Naive thymus-derived CD8-positive, alpha-beta T cell (primary cell): ENCODE data around the gene OR52N2. TPM values are rescaled to one million over a fixed set of nuclear protein-coding genes. Genes with fewer than 3 reads are reported as not detected.
A peak's percentile ranks its signal among the peaks of the same experiment; 100 is the strongest.

Experiments
- ATAC-seq, 2 donors: fragments of 150-1000 bp; cut with Tn5 transposase in 1 of 2; sonication (Bioruptor Pico), chemical (Tn5 transposase) in 1 of 2; 1 replicate in 1 of 2; 2 replicates in 1 of 2; pipeline ENCODE4 v1.10.0; 2021; ENCODE audit warnings: mild to moderate bottlenecking in 2 of 2, moderate library complexity in 2 of 2
- POLR2A ChIA-PET: fragments of 350-600 bp; sonication (Branson Sonifier 250); formaldehyde crosslinking; loops from one replicate; lab custom pipeline; 2021; ENCODE audit warnings: antibody characterized with exemption; lab: Charles Lee
- DNase-seq, 10 donors: peaks; one replicate each; pipeline versions ENCODE4 v3.0.0 to v3.0.0-alpha.2; 2020 to 2022
- H3K27ac Mint-ChIP-seq, 10 donors: one replicate each; pipeline ENCODE4 v1.8.0; 2020 to 2022; ENCODE audit warnings: mild to moderate bottlenecking in 10 of 10, mixed read lengths in 10 of 10, moderate library complexity in 4 of 10, inconsistent platforms in 1 of 10
- H3K27me3 Mint-ChIP-seq, 5 donors: one replicate each; pipeline ENCODE4 v1.8.0; 2021 to 2022; ENCODE audit warnings: mixed read lengths in 5 of 5
- H3K36me3 Mint-ChIP-seq, 3 donors: one replicate each; pipeline ENCODE4 v1.8.0; 2020 to 2022; ENCODE audit warnings: mixed read lengths in 3 of 3, mild to moderate bottlenecking in 2 of 3, inconsistent platforms in 1 of 3
- H3K4me1 Mint-ChIP-seq, 4 donors: one replicate each; pipeline ENCODE4 v1.8.0; 2021 to 2022; ENCODE audit warnings: mixed read lengths in 4 of 4
- H3K4me3 Mint-ChIP-seq, 10 donors: one replicate each; pipeline ENCODE4 v1.8.0; 2020 to 2022; ENCODE audit warnings: mild to moderate bottlenecking in 10 of 10, mixed read lengths in 10 of 10, moderate library complexity in 6 of 10, inconsistent platforms in 1 of 10
- H3K9me3 Mint-ChIP-seq, 9 donors: one replicate each; pipeline ENCODE4 v1.8.0; 2020 to 2022; ENCODE audit warnings: mixed read lengths in 9 of 9, mild to moderate bottlenecking in 3 of 9, inconsistent platforms in 1 of 9, moderate library complexity in 1 of 9
- polyA plus RNA-seq, 3 donors: library from polyadenylated mRNA; unstranded; fragments of 300-500 nt; fragmentation: Illumina TruSeq; gene quantifications; one replicate each; pipeline ENCODE4 v1.2.3, GENCODE V29; 2021
- total RNA-seq, 8 experiments: library from RNA in 2 of 8; stranded (reverse) in 2 of 8; gene quantifications; one replicate each; pipeline ENCODE4 v1.2.3 and lab custom pipeline; 2021 to 2026

OR52N2 gene
- total RNA-seq (not detected), polyA plus RNA-seq (not detected), total RNA-seq (lab: John Stamatoyannopoulos, UW) (0 to 0.09 (median 0) reads per million in 6 experiments)

- POLR2A ChIA-PET, result interaction anchor here (0.6 kb wide), 1 partner anchor 611 kb away, joined by 3 read pairs; no protein-coding TSS in a partner anchor
- Mint-ChIP-seq H3K4me3 (peak within 1 kb of the TSS; percentile 83 to 93 (median 91)), H3K27ac (peak within 1 kb of the TSS in 8 of 10 donors; percentile 14 to 83 (median 53)), H3K9me3 (peaks cover 0 to 10% (median 7%) of the 10 kb centered on the region in 9 donors), H3K4me1 (peaks cover 7 to 14% (median 11%) of the 10 kb centered on the region in 4 donors), H3K27me3 (peaks cover 6 to 23% (median 15%) of the 10 kb centered on the region in 5 donors), H3K36me3 (peaks cover 0 to under 1% (median 0%) of the 10 kb centered on the region in 3 donors)
- ATAC-seq (peak; percentile 80 to 95), DNase-seq (peak; percentile 48 to 84 (median 72))
Observed at GRCh38 chr11:5808500-5809121, at the start of gene OR52N2. TSS of gene OR52N2 (plus strand) at chr11:5808924. CDS start at chr11:5820336, 11,412 bp downstream.

GRCh38 chr11:5767056-5767455, 41.7 kb upstream of the OR52N2 start:
- H3K36me3 Mint-ChIP-seq, result no peaks in the 10 kb centered on the region
- no peaks in the 10 kb centered on the region for H3K4me1 Mint-ChIP-seq
- no peak for DNase-seq
- no peak overlapping the region for H3K4me3 Mint-ChIP-seq
- H3K27ac Mint-ChIP-seq, result no peak overlapping the region
- H3K27me3 Mint-ChIP-seq, result no peaks in the 10 kb centered on the region
- no peak for ATAC-seq
- H3K9me3 Mint-ChIP-seq, result no peaks in the 10 kb centered on the region
- POLR2A ChIA-PET, result no interaction called here

- H3K27me3 Mint-ChIP-seq, result peaks cover under 1 to 12% (median 1%) of the 10 kb centered on the region in 5 donors
- POLR2A ChIA-PET, result no interaction called here
- no peak for DNase-seq
- H3K27ac Mint-ChIP-seq, result no peak within 1 kb of the TSS
- H3K9me3 Mint-ChIP-seq, result peaks cover 0 to 13% (median 0%) of the 10 kb centered on the region in 9 donors
- peaks cover 0 to under 1% (median 0%) of the 10 kb centered on the region in 3 donors for H3K36me3 Mint-ChIP-seq
- peaks cover 0 to 2% (median 0%) of the 10 kb centered on the region in 4 donors for H3K4me1 Mint-ChIP-seq
- H3K4me3 Mint-ChIP-seq, result no peak within 1 kb of the TSS
- no peak for ATAC-seq
Observed at GRCh38 chr11:5783255-5783654, 25.5 kb upstream of the OR52N2 start, which contains the start of gene OR52N5. TSS of gene OR52N5 (minus strand) at chr11:5783355. CDS start at chr11:5778634, 4,721 bp downstream.

- ATAC-seq (no peak), DNase-seq (no peak)
- no peak within 1 kb of the TSS for H3K27ac Mint-ChIP-seq
- POLR2A ChIA-PET, result no interaction called here
- peaks cover 8 to 17% (median 9%) of the 10 kb centered on the region in 5 donors for H3K27me3 Mint-ChIP-seq
- H3K9me3 Mint-ChIP-seq, result no peaks in the 10 kb centered on the region
- H3K4me1 Mint-ChIP-seq, result no peaks in the 10 kb centered on the region
- no peak within 1 kb of the TSS for H3K4me3 Mint-ChIP-seq
- H3K36me3 Mint-ChIP-seq, result no peaks in the 10 kb centered on the region
Observed at GRCh38 chr11:5791165-5791564, 17.6 kb upstream of the OR52N2 start, which contains the start of gene OR52N1. TSS of gene OR52N1 (minus strand) at chr11:5791265. CDS start at chr11:5788816, 2,449 bp downstream.

GRCh38 chr11:5796541-5796940, 12.2 kb upstream of the OR52N2 start:
- POLR2A ChIA-PET, result no interaction called here

GRCh38 chr11:5803982-5804381, 4.7 kb upstream of the OR52N2 start:
- Mint-ChIP-seq H3K36me3 (peaks cover 0 to 8% (median 0%) of the 10 kb centered on the region in 3 donors), H3K4me3 (no peak overlapping the region), H3K27ac (no peak overlapping the region), H3K4me1 (peaks cover 3 to 7% (median 5%) of the 10 kb centered on the region in 4 donors), H3K27me3 (peaks cover 3 to 28% (median 19%) of the 10 kb centered on the region in 5 donors), H3K9me3 (peaks cover 0 to 20% (median 13%) of the 10 kb centered on the region in 9 donors)
- POLR2A ChIA-PET, result no interaction called here
- ATAC-seq (no peak), DNase-seq (no peak)

More at GRCh38 chr11:5796541-5796940, 12.2 kb upstream of the OR52N2 start:
- ATAC-seq (no peak), DNase-seq (no peak)
- Mint-ChIP-seq H3K27me3 (peaks cover 22 to 43% (median 26%) of the 10 kb centered on the region in 5 donors), H3K36me3 (no peaks in the 10 kb centered on the region), H3K9me3 (no peaks in the 10 kb centered on the region), H3K4me3 (no peak overlapping the region), H3K4me1 (no peaks in the 10 kb centered on the region), H3K27ac (no peak overlapping the region)

- Mint-ChIP-seq H3K27me3 (peaks cover 6 to 28% (median 15%) of the 10 kb centered on the region in 5 donors), H3K36me3 (peaks cover 0 to 8% (median 0%) of the 10 kb centered on the region in 3 donors), H3K9me3 (peaks cover 0 to 20% (median 13%) of the 10 kb centered on the region in 9 donors), H3K4me1 (peaks cover 7 to 14% (median 11%) of the 10 kb centered on the region in 4 donors), H3K4me3 (peak overlapping the region in 1 of 10 donors; percentile 27), H3K27ac (no peak overlapping the region)
- POLR2A ChIA-PET, result no interaction called here
- DNase-seq (no peak), ATAC-seq (no peak)
Observed at GRCh38 chr11:5807580-5807979, 1.1 kb upstream of the OR52N2 start.

- H3K27me3 Mint-ChIP-seq, result peaks cover 6 to 22% (median 15%) of the 10 kb centered on the region in 5 donors
- H3K27ac Mint-ChIP-seq, result peak overlapping the region in 7 of 10 donors; percentile 14 to 59 (median 52)
- H3K36me3 Mint-ChIP-seq, result no peaks in the 10 kb centered on the region
- POLR2A ChIA-PET, result interaction anchor here (0.6 kb wide), 1 partner anchor 612 kb away, joined by 3 read pairs; no protein-coding TSS in a partner anchor
- DNase-seq, result peak in 2 of 10 donors; percentile 17 to 18
- peak overlapping the region; percentile 83 to 93 (median 91) for H3K4me3 Mint-ChIP-seq
- H3K9me3 Mint-ChIP-seq, result peaks cover 0 to 5% (median 4%) of the 10 kb centered on the region in 9 donors
- ATAC-seq, result peak; percentile 27 to 45
- H3K4me1 Mint-ChIP-seq, result peaks cover 7 to 14% (median 11%) of the 10 kb centered on the region in 4 donors
Observed at GRCh38 chr11:5809122-5809519, 397 bp downstream of the OR52N2 start.

- POLR2A ChIA-PET, result interaction anchor here (0.6 kb wide), 1 partner anchor 117 kb away, joined by 5 read pairs; no protein-coding TSS in a partner anchor
- Mint-ChIP-seq H3K9me3 (no peaks in the 10 kb centered on the region), H3K27me3 (peaks cover 6 to 18% (median 13%) of the 10 kb centered on the region in 5 donors), H3K4me1 (peaks cover 7 to 14% (median 11%) of the 10 kb centered on the region in 4 donors), H3K4me3 (peak overlapping the region in 3 of 10 donors; percentile 10 to 91 (median 12)), H3K36me3 (no peaks in the 10 kb centered on the region), H3K27ac (no peak overlapping the region)
- ATAC-seq (no peak), DNase-seq (no peak)
Observed at GRCh38 chr11:5809905-5810795, 1.4 kb downstream of the OR52N2 start.

- peaks cover 0 to 5% (median under 1%) of the 10 kb centered on the region in 5 donors for H3K27me3 Mint-ChIP-seq
- no peak for DNase-seq
Observed at GRCh38 chr11:5815534-5815933, 6.8 kb downstream of the OR52N2 start.

GRCh38 chr11:5818245-5818886, 9.6 kb downstream of the OR52N2 start:
- POLR2A ChIA-PET, result no interaction called here
- no peak for DNase-seq
- peak overlapping the region in 8 of 10 donors; percentile 53 to 86 (median 70) for H3K27ac Mint-ChIP-seq
- H3K27me3 Mint-ChIP-seq, result peaks cover 0 to 6% (median 0%) of the 10 kb centered on the region in 5 donors
- H3K36me3 Mint-ChIP-seq, result no peaks in the 10 kb centered on the region
- peak overlapping the region; percentile 67 to 88 (median 86) for H3K4me3 Mint-ChIP-seq
- no peaks in the 10 kb centered on the region for H3K9me3 Mint-ChIP-seq
- H3K4me1 Mint-ChIP-seq, result peaks cover 0 to 20% (median 8%) of the 10 kb centered on the region in 4 donors
- ATAC-seq, result no peak

More at GRCh38 chr11:5815534-5815933, 6.8 kb downstream of the OR52N2 start:
- Mint-ChIP-seq H3K27ac (no peak overlapping the region), H3K4me1 (peaks cover 0 to 20% (median 8%) of the 10 kb centered on the region in 4 donors), H3K9me3 (no peaks in the 10 kb centered on the region), H3K4me3 (no peak overlapping the region), H3K36me3 (no peaks in the 10 kb centered on the region)
- ATAC-seq, result no peak
- POLR2A ChIA-PET, result no interaction called here
